NCI-H146 treated with DMSO at 0.1 percent for 48 hours (cell line): ENCODE data around the gene METTL14.

Experiments
- DNase-seq: peaks from one replicate; lab custom pipeline; 2025; ENCODE audit not compliant: unreplicated experiment; lab: John Stamatoyannopoulos, UW

METTL14 gene

GRCh38 chr4:118732591-118733330, 47.6 kb downstream of the METTL14 start:
- DNase-seq, result no peak

- DNase-seq, result no peak
Observed at GRCh38 chr4:118734491-118735205, 49.5 kb downstream of the METTL14 start.

GRCh38 chr4:118736900-118737299, 51.7 kb downstream of the METTL14 start:
- no peak for DNase-seq

- DNase-seq, result no peak
Observed at GRCh38 chr4:118738090-118738489, 52.9 kb downstream of the METTL14 start.

- no peak for DNase-seq
Observed at GRCh38 chr4:118739022-118739713, 54.0 kb downstream of the METTL14 start.

GRCh38 chr4:118740869-118741268, 55.7 kb downstream of the METTL14 start:
- no peak for DNase-seq

- no peak for DNase-seq
Observed at GRCh38 chr4:118741301-118741855, 56.2 kb downstream of the METTL14 start.

- DNase-seq, result no peak
Observed at GRCh38 chr4:118742050-118742449, 56.9 kb downstream of the METTL14 start.

- no peak for DNase-seq
Observed at GRCh38 chr4:118743867-118744266, 58.7 kb downstream of the METTL14 start.

DNA sequence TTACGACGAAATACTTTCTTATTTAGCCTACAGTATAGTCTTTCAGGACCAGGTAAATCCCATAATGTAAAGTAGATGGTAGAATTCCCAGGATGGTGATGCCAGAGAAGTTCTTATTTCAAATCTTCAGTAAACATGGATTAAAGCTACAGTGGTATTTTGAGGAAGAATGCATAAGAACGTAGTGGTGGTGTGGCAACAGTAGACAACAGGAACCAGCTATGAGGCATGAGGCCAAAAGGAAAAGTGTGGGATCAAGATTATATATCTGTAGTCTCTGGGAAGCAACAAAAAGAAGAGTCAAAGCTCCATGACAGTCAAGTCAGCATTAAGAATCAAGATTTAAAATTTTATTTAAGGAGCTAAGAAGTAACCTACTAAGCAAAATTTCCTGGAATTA, 60.2 kb downstream of the METTL14 start:
- no peak for DNase-seq

GRCh38 chr4:118746251-118746919, 61.2 kb downstream of the METTL14 start:
- no peak for DNase-seq

DNA sequence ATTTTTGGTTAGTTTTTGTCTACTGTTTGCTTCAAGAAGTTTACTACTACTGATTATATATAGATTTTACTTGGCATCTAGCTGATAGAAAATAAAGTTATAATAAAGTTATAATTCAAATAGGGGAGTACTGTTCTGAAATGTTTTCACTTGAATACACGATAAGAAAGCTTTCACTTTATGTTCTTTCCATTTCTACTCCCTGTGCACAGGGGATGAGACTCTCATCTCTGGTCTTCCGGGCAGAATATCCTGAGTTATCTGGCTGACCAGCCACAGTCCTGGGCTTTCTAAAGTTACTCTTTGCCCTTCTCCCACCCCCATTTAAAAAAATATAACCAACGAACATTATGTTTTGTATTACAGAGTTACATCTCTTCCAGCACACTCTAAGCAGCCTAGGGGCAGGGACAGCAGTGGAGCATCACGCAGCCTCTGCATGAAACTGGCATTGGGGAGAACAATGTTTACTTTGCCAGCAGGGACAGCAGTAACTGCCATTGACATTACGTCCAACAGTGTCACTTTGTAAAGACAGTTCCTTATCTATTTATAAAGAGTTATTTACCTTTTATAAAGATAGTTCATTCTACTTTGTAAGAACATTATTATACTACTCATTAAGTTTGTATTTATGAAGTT, 64.3 kb downstream of the METTL14 start:
- DNase-seq, result peak; percentile 50

DNA sequence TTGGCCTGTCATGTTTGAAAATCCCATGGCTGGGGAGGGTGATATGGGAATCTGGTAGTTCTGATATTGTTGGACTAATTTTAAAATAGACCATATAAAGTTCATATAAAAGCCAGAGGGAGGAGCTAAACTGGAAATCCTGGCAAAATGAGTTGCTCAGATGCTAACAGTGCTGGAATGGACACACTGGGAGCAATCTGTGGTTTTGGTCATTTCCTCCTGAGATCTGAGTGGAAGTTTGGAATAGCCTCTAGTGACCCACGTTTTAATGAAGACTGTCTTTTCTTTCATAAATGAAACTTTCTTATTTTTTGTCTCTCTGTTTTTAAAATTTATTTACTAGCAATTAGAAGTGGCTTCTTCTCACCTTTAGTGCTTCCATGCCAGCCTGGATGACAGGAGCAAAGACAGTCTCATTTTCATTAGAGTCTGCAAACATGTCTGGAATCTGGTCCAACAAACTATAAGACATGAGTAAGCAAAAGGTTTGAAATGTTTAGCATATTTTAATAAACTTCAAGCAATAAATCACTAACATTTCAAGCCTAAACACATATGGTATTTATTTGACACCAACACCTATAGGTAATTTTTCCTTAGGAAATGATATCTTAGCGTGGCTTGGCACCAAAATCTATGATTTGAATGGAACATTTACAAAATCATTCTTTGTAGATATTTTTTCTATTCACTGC, 66.6 kb downstream of the METTL14 start:
- DNase-seq, result no peak

DNA sequence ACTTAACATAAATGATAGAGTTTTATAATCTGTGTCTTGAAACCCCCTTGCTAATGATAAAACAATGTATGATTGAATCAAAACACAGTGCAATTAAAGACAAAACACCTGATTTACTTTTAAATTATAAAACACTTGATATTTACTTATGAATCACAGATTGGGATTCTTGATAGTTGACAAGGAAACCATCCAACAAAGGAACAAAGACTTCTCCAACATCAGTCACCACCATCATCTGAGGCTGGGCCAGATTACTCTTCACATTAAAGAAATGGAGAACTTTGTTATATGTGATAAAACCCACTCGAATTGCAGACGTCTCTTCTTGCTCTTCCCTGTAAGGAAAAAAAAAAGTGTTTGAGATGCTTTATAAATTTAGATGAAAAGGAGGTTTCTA, 67.4 kb downstream of the METTL14 start:
- DNase-seq, result no peak

- no peak for DNase-seq
Observed at GRCh38 chr4:118753096-118753495, 67.9 kb downstream of the METTL14 start.

DNA sequence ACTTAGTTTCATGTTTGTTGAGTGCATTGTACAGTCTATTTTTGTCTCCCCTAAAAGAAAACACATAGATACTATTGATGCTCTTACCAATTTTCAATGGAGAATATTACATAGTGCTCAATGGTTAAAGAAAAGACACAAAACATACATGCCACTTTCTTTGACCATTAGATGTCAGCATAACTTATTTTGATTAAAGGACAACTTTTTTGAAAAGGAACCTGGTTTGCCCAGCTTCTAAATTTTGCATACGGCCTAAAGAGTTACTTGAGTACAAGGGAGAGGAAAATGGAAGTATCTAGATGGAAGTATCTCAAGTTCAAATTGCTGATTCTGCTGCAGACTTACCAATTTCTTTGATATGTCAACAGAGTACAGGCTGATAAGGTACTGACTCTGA, 68.5 kb downstream of the METTL14 start:
- DNase-seq, result no peak

- no peak for DNase-seq
Observed at GRCh38 chr4:118754890-118755289, 69.7 kb downstream of the METTL14 start.

- no peak for DNase-seq
Observed at GRCh38 chr4:118755438-118756226, 70.4 kb downstream of the METTL14 start.

- no peak for DNase-seq
Observed at GRCh38 chr4:118756429-118756828, 71.2 kb downstream of the METTL14 start.
